ENCODE measurements around the gene ACAT1.
"Not testable (repeated sequence)": the region's sequence is repeated elsewhere in the genome, so short reads cannot be mapped to it uniquely, and the experiment has no call there.

Gene ACAT1

GRCh38 chr11:108121274-108122155 lies at the start of gene ACAT1:
Gene ACAT1, plus strand, starts transcription at chr11:108121567. Its CDS starts 40 bp downstream, at chr11:108121607.
- peak within 1 kb of the TSS; percentile 92 for H3K27ac Mint-ChIP-seq
- H3K36me3 Mint-ChIP-seq (ENCODE audit: low read depth) = peaks cover 23% of the 10 kb centered on the region
- no peaks in the 10 kb centered on the region for H3K9me3 Mint-ChIP-seq
- peaks cover 44% of the 10 kb centered on the region for H3K4me1 Mint-ChIP-seq (ENCODE audit: low read depth)
- H3K4me3 Mint-ChIP-seq = peak within 1 kb of the TSS; percentile 96
- no peaks in the 10 kb centered on the region for H3K27me3 Mint-ChIP-seq

DNA sequence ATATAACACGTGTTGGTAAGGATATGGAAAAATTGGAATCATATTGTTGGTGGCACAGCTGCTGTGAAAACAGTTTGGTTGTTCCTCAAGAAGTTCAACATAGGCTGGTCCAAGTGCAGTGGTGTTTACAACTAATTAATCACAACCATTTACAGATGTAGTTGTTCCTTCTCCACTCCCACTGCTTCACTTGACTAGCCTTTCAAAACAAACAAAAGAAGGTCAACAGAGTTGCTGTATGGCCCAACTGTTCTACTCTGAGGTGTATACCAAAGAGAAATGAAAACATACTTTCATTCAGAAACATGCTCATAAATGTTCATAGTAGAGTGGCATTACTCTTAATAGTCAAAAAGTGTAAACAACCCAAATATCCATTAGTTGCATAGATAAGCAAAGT lies 36.6 kb upstream of the ACAT1 start:
- H3K4me3 Mint-ChIP-seq = no peak overlapping the region
- no peaks in the 10 kb centered on the region for H3K9me3 Mint-ChIP-seq
- no peak overlapping the region for H3K27ac Mint-ChIP-seq
- H3K4me1 Mint-ChIP-seq (ENCODE audit: low read depth) = no peaks in the 10 kb centered on the region
- no peaks in the 10 kb centered on the region for H3K27me3 Mint-ChIP-seq
- H3K36me3 Mint-ChIP-seq (ENCODE audit: low read depth) = peaks cover 48% of the 10 kb centered on the region

DNA sequence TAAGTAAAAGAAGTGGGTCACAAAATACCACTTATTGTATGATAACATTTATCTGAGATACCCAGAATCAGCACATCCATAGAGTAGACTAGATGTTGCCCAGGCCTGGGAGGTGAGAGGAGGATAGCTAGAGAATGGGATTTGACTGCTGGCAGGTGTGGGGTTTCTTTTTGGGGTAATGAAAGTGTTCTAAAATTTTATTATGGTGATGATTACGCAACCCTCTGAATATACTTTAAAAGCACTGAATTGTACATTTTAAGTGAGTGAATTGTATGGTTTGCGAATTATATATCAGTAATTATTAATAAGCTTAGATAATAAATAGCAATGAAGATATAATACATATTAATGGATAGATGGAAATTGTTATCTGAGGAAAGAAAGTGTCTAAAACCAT lies 35.7 kb upstream of the ACAT1 start:
- H3K9me3 Mint-ChIP-seq = no peaks in the 10 kb centered on the region
- H3K36me3 Mint-ChIP-seq (ENCODE audit: low read depth) = peaks cover 41% of the 10 kb centered on the region
- no peak overlapping the region for H3K4me3 Mint-ChIP-seq
- no peaks in the 10 kb centered on the region for H3K27me3 Mint-ChIP-seq
- H3K27ac Mint-ChIP-seq = no peak overlapping the region
- no peaks in the 10 kb centered on the region for H3K4me1 Mint-ChIP-seq (ENCODE audit: low read depth)

DNA sequence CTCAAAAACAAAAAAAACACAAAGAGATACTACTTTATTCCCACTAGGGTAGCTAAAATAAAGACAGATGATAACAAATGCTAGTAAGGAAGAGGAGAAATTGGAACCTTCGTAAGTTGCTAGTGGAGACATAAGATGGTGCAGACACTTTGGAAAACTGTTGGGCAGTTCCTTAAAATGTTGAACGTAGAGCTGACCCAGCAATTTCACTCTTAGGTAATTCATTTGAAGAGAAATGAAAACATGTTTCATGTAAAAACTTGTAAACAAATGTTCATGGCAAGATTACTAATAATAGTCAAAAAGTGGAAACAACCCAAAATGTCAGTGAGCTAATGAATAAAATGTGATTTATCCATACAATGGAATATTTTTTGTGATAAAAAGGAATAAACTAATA lies 29.2 kb upstream of the ACAT1 start:
- Mint-ChIP-seq H3K27me3 (no peaks in the 10 kb centered on the region), H3K27ac (no peak overlapping the region), H3K36me3 (ENCODE audit: low read depth) (peaks cover 44% of the 10 kb centered on the region), H3K9me3 (no peaks in the 10 kb centered on the region), H3K4me1 (ENCODE audit: low read depth) (no peaks in the 10 kb centered on the region), H3K4me3 (no peak overlapping the region)

DNA sequence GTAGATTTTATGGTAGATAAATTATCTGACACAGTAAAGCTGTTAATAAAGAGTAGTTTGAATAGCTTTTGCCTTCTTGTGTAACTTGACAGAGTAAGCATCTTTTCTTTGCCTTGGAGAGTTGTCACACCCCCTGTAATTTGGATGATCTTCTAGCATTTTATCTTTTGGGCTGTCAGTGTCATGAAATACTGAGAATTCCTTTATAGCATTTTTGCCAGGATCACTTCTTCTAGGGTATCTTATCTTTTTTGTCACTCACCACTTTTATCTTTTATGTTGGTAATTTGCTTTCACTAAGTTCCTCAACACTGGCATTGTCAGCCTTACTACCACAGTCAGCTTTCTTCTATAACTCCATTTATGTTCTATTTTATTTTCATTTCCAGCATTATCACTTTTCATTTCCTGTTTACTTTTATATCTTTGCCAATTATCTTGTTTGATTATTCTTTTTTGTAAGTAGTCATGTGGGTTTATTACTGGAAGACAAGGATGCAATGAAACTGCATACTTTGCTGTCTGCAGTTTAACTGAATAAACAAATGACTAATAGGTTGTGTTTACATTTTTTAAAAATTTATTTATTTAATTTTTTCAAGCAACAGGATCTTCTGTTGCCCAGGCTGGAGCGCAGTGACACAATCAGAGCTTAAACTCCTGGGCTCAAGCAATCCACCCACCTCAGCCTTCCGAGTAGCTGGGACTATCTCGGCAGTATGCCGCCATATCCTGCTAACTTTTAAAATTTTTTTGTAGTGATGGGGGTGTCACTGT lies 28.1 kb upstream of the ACAT1 start:
- H3K4me1 Mint-ChIP-seq (ENCODE audit: low read depth) = no peaks in the 10 kb centered on the region
- H3K27me3 Mint-ChIP-seq = no peaks in the 10 kb centered on the region
- peaks cover 48% of the 10 kb centered on the region for H3K36me3 Mint-ChIP-seq (ENCODE audit: low read depth)
- no peak overlapping the region for H3K4me3 Mint-ChIP-seq
- no peaks in the 10 kb centered on the region for H3K9me3 Mint-ChIP-seq
- no peak overlapping the region for H3K27ac Mint-ChIP-seq

DNA sequence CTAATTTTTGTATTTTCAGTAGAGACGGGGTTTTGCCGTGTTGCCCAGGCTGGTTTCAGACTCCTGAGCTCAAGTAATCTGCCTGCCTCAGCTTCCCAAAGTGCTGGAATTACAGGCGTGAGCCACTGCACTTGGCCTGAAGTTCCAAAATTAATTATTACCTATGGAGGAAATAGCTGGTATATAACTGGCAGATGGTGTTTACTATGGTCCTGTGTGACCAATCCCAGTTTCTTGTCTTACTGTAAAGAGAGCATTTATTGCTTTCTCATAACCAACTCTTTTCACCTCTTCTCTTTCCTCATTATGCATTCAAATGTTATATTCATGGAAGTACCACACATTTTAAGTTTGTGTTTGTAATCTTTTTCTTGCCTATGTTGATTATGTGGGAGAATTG lies 24.2 kb upstream of the ACAT1 start:
- Mint-ChIP-seq H3K9me3 (no peaks in the 10 kb centered on the region), H3K36me3 (ENCODE audit: low read depth) (peaks cover 44% of the 10 kb centered on the region), H3K27ac (no peak overlapping the region), H3K4me3 (no peak overlapping the region), H3K27me3 (no peaks in the 10 kb centered on the region), H3K4me1 (ENCODE audit: low read depth) (no peaks in the 10 kb centered on the region)

- no peak overlapping the region for H3K4me3 Mint-ChIP-seq
- H3K27ac Mint-ChIP-seq = peak overlapping the region; percentile 60
- H3K9me3 Mint-ChIP-seq = no peaks in the 10 kb centered on the region
- H3K27me3 Mint-ChIP-seq = no peaks in the 10 kb centered on the region
- H3K4me1 Mint-ChIP-seq (ENCODE audit: low read depth) = no peaks in the 10 kb centered on the region
- peaks cover 26% of the 10 kb centered on the region for H3K36me3 Mint-ChIP-seq (ENCODE audit: low read depth)
Measured at GRCh38 chr11:108101090-108101775, 20.1 kb upstream of the ACAT1 start.

DNA sequence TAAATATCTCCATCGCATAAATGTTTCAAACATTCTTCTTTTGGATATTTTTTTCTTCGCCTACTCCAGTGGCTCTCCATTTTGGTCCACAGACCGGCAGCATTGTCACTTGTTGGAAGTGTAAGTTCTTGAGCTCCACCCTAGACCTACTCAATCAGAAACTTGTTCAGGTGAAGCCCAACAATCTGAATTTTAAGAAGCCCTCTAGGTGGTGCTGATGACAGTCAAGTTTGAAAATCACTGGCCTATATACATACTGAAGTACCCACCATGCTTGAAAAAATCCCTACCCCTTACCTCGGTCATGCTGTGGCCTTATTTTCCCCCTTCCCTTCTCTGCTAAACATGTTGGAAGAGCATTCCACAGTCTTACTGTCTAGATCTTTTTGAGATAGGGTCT lies 10.2 kb upstream of the ACAT1 start:
- Mint-ChIP-seq H3K4me1 (ENCODE audit: low read depth) (no peaks in the 10 kb centered on the region), H3K36me3 (ENCODE audit: low read depth) (no peaks in the 10 kb centered on the region), H3K4me3 (no peak overlapping the region), H3K9me3 (no peaks in the 10 kb centered on the region), H3K27ac (peak overlapping the region; percentile 28), H3K27me3 (no peaks in the 10 kb centered on the region)

DNA sequence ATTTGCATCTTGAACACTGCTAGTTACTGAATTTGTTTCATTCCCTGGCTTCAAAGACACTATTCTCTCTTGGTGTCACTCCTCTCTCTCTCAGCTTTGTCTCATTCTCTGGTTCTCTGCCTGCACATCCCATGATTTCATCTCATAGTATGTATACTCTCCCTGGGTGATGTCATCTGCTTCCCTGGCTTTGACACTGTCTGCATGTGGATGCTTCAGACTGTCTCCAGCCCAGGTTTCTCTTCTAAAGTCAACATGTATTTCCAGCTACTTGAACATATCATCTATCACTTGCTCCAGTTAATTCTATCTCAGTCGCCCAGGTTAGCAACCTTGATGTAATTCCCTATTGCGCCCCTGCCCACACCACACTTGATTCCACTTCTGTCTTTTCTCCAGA lies 9.3 kb upstream of the ACAT1 start:
- Mint-ChIP-seq H3K27ac (no peak overlapping the region), H3K27me3 (no peaks in the 10 kb centered on the region), H3K36me3 (ENCODE audit: low read depth) (no peaks in the 10 kb centered on the region), H3K9me3 (no peaks in the 10 kb centered on the region), H3K4me3 (no peak overlapping the region), H3K4me1 (ENCODE audit: low read depth) (no peaks in the 10 kb centered on the region)

DNA sequence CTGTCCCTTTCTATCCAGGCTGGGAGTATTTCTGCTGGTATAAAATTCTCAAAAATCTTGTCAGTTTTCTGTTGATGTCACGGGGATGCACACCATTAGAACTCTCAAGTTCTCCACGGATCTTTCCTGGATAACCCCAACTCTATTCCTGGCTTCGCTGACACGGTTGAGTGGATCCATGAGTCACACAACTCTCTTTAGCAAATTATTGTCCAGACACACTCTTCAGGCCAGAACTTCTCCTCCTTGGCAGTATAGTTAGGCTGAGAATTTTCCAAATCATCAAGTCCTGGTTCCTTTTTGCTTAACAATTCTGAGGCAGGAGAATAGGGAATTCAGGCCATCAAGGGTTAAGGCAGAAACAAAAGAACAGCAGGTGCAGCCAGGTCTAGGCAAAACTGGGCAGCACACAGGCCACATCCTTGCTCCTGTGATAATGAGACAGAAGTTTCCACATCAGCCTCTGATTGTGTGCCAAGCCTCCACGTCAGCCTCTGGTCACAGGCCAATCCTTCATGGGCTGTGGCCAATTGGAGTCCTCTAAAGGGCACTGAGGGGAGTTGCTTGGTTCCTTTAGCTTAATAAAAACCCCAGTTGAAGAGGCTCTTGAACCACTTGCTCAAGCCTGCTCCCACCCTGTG lies 5.7 kb upstream of the ACAT1 start:
- H3K27ac Mint-ChIP-seq = no peak overlapping the region
- H3K4me3 Mint-ChIP-seq = no peak overlapping the region
- H3K9me3 Mint-ChIP-seq = no peaks in the 10 kb centered on the region
- no peaks in the 10 kb centered on the region for H3K36me3 Mint-ChIP-seq (ENCODE audit: low read depth)
- H3K4me1 Mint-ChIP-seq (ENCODE audit: low read depth) = peaks cover 2% of the 10 kb centered on the region
- no peaks in the 10 kb centered on the region for H3K27me3 Mint-ChIP-seq

- Mint-ChIP-seq H3K4me1 (ENCODE audit: low read depth) (peaks cover 19% of the 10 kb centered on the region), H3K4me3 (no peak overlapping the region), H3K27me3 (no peaks in the 10 kb centered on the region), H3K27ac (no peak overlapping the region), H3K9me3 (no peaks in the 10 kb centered on the region), H3K36me3 (ENCODE audit: low read depth) (peaks cover 6% of the 10 kb centered on the region)
Measured at GRCh38 chr11:108117746-108118371, 3.5 kb upstream of the ACAT1 start.

- not testable (repeated sequence) for H3K27me3 Mint-ChIP-seq
Measured at GRCh38 chr11:108120936-108121273, 462 bp upstream of the ACAT1 start.

GRCh38 chr11:108122166-108122628 lies 830 bp downstream of the ACAT1 start:
- Mint-ChIP-seq H3K36me3 (ENCODE audit: low read depth) (peaks cover 25% of the 10 kb centered on the region), H3K4me3 (peak overlapping the region; percentile 96), H3K27ac (peak overlapping the region; percentile 92), H3K9me3 (no peaks in the 10 kb centered on the region), H3K4me1 (ENCODE audit: low read depth) (peaks cover 45% of the 10 kb centered on the region), H3K27me3 (no peaks in the 10 kb centered on the region)

More at GRCh38 chr11:108120936-108121273, 462 bp upstream of the ACAT1 start:
- Mint-ChIP-seq H3K4me1 (ENCODE audit: low read depth) (peaks cover 42% of the 10 kb centered on the region), H3K27ac (peak overlapping the region; percentile 81), H3K4me3 (peak overlapping the region; percentile 96), H3K36me3 (ENCODE audit: low read depth) (peaks cover 18% of the 10 kb centered on the region)
- H3K9me3 Mint-ChIP-seq = not testable (repeated sequence)

GRCh38 chr11:108125096-108125495 lies 3.7 kb downstream of the ACAT1 start:
- Mint-ChIP-seq H3K4me1 (ENCODE audit: low read depth) (peaks cover 45% of the 10 kb centered on the region), H3K9me3 (no peaks in the 10 kb centered on the region), H3K27me3 (no peaks in the 10 kb centered on the region), H3K36me3 (ENCODE audit: low read depth) (peaks cover 46% of the 10 kb centered on the region), H3K27ac (peak overlapping the region; percentile 37), H3K4me3 (no peak overlapping the region)

Data from stimulated activated naive CD8-positive, alpha-beta T cell treated with anti-CD3 and anti-CD28 coated beads, Interleukin-15, Interleukin-2, amounts not matched to agents 100 ng/mL and 50 ng/mL, for 24 hours (primary cell).